ENCODE measurements around the gene IZUMO3.
"Not testable (repeated sequence)": the region's sequence is repeated elsewhere in the genome, so short reads cannot be mapped to it uniquely, and the experiment has no call there.

IZUMO3 gene

GRCh38 chr9:24545847-24546522 lies at the start of gene IZUMO3:
TSS of gene IZUMO3 (minus strand) at chr9:24545897. CDS start at chr9:24545649, 248 bp downstream.
- no peak for DNase-seq (ENCODE audit: low read depth, low spot score)

GRCh38 chr9:24594234-24594850 lies 48.6 kb upstream of the IZUMO3 start:
- no peak for DNase-seq (ENCODE audit: low read depth, low spot score)

- DNase-seq (ENCODE audit: low read depth, low spot score): no peak
Measured at GRCh38 chr9:24590432-24590831, 44.7 kb upstream of the IZUMO3 start.

GRCh38 chr9:24587883-24588282 lies 42.2 kb upstream of the IZUMO3 start:
- DNase-seq (ENCODE audit: low read depth, low spot score): no peak

- DNase-seq (ENCODE audit: low read depth, low spot score): no peak
Measured at GRCh38 chr9:24582146-24583126, 36.7 kb upstream of the IZUMO3 start.

- DNase-seq (ENCODE audit: low read depth, low spot score): not testable (repeated sequence)
Measured at GRCh38 chr9:24580005-24580404, 34.3 kb upstream of the IZUMO3 start.

GRCh38 chr9:24572406-24572805 lies 26.7 kb upstream of the IZUMO3 start:
- no peak for DNase-seq (ENCODE audit: low read depth, low spot score)

- no peak for DNase-seq (ENCODE audit: low read depth, low spot score)
Measured at GRCh38 chr9:24561957-24562356, 16.3 kb upstream of the IZUMO3 start.

- DNase-seq (ENCODE audit: low read depth, low spot score): no peak
Measured at GRCh38 chr9:24553183-24553552, 7.5 kb upstream of the IZUMO3 start.

GRCh38 chr9:24552526-24553182 lies 7.0 kb upstream of the IZUMO3 start:
- no peak for DNase-seq (ENCODE audit: low read depth, low spot score)

- no peak for DNase-seq (ENCODE audit: low read depth, low spot score)
Measured at GRCh38 chr9:24545285-24545684, 412 bp downstream of the IZUMO3 start.

- no peak for DNase-seq (ENCODE audit: low read depth, low spot score)
Measured at GRCh38 chr9:24518545-24518944, 27.2 kb downstream of the IZUMO3 start.

- DNase-seq (ENCODE audit: low read depth, low spot score): no peak
Measured at GRCh38 chr9:24516463-24516862, 29.2 kb downstream of the IZUMO3 start.

GRCh38 chr9:24509850-24510249 lies 35.8 kb downstream of the IZUMO3 start:
- no peak for DNase-seq (ENCODE audit: low read depth, low spot score)

- no peak for DNase-seq (ENCODE audit: low read depth, low spot score)
Measured at GRCh38 chr9:24504521-24504920, 41.2 kb downstream of the IZUMO3 start.

GRCh38 chr9:24502206-24502937 lies 43.3 kb downstream of the IZUMO3 start:
- no peak for DNase-seq (ENCODE audit: low read depth, low spot score)

- no peak for DNase-seq (ENCODE audit: low read depth, low spot score)
Measured at GRCh38 chr9:24500761-24501160, 44.9 kb downstream of the IZUMO3 start.

- no peak for DNase-seq (ENCODE audit: low read depth, low spot score)
Measured at GRCh38 chr9:24498632-24499031, 47.1 kb downstream of the IZUMO3 start.

GRCh38 chr9:24497671-24498070 lies 48.0 kb downstream of the IZUMO3 start:
- DNase-seq (ENCODE audit: low read depth, low spot score): no peak

Measured in brain pericyte (primary cell).